Stimulated activated CD4-positive, alpha-beta T cell treated with anti-CD3 and anti-CD28 coated beads, TNF-alpha, amount 100 ng/mL, for 48 hours (primary cell): ENCODE results near the gene TMCC1.
"Not testable (repeated sequence)": the region's sequence is repeated elsewhere in the genome, so short reads cannot be mapped to it uniquely, and the experiment has no call there.

ENCODE experiments used
- DNase-seq, 3 donors: peaks; one replicate each; pipeline ENCODE4 v3.0.0-alpha.2; 2020; ENCODE audit warnings: low read depth in 3 of 3

Gene TMCC1

DNA sequence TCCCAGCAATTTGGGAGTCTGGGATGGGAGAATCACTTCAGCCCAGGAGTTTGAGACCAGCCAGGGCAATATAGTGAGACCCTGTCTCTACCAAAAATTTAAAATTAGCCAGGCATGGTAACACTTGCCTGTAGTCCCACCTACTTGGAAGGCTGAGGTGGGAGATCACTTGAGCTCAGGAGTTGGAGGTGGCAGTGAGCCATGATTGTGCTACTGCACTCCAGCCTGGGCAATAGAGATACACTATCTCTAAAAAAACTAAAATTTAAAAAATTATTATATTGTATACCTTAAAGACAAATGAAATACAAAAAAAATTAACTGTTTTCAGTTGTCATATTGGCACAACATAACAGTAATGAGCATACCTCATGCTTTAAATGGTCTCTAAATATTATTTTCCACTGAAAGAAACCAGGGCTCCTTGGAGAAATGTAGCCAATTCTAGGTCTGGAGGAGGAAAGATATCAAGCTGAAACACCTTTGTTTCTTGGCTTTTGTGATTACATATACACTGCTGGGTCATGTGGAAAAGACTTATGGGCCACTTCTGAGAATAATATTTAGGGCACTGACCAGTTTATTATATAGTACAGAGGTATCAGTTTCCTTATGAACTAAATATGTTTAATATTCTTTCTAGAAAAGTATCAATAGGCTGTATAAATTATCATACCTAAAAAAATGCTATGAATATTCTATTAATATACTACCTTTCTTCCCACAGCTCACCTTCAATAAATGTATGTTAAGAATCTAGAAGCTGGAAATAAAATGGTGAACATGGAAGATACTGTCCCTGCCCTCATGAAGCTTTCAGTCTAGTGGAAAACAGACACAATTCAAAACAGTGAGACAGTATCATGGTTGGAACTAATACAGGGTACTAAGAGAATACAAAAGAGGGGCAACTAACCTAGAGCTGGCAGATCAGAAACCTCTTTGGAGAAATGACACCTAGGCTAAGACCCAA is 119.5 kb downstream of the TMCC1 start:
- DNase-seq: no peak

DNA sequence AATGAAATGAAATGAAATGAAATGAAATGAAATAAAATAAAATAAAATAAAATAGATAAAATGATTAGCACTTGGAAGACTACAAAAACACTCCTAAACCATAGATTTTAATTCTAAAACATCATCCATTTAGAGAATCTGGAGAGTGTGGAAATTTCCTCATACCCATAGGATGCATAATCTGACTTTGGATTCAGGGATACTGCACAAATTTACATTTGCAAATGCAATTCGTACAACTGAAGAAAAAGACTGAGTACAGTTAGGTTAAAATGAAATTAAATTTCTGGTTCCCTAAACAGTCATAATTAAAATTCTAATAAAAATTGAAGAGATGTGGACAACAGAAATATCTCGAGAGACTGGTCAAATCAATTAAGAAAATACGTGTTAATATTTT is 122.9 kb downstream of the TMCC1 start:
- no peak for DNase-seq

GRCh38 chr3:129769616-129770015 is 123.9 kb downstream of the TMCC1 start:
- no peak for DNase-seq

GRCh38 chr3:129768728-129769127 is 124.8 kb downstream of the TMCC1 start:
- no peak for DNase-seq

DNA sequence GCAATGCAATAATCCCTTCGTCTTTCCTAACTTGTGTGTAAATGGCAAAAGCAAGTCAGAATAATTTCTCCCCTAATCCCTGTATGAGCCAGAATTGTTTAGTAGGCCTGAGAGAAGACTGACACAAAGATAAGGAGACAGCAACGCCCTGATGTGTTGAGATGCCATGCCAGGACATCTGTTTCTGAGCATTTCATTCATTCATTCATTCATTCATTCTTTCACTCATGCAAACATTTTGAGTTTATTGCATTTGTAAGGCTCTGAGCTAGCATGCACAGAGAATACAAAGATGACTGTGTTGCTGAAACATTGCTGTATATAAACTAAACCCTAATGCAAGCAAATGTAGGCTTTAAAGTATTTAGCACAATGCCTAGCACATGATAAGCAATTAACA is 127.4 kb downstream of the TMCC1 start:
- no peak for DNase-seq

DNA sequence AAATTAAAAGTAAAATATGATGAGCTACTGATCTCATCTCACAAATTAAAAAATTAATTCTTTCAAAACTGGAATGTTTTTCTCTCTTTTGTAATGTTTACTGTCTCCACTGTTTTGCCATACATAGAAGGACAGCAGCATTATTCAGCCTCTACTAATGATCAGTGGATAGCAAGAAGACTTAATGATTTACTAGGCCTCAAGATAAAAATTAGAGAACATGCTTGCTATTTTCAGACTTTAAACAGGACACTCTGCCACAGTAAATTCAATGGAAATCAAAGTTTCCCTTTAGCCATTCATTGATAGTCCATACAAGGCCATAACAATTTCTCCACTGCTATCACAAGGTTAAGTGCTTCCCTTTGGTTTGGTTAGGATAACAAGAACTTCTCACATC is 129.4 kb downstream of the TMCC1 start:
- no peak for DNase-seq

DNA sequence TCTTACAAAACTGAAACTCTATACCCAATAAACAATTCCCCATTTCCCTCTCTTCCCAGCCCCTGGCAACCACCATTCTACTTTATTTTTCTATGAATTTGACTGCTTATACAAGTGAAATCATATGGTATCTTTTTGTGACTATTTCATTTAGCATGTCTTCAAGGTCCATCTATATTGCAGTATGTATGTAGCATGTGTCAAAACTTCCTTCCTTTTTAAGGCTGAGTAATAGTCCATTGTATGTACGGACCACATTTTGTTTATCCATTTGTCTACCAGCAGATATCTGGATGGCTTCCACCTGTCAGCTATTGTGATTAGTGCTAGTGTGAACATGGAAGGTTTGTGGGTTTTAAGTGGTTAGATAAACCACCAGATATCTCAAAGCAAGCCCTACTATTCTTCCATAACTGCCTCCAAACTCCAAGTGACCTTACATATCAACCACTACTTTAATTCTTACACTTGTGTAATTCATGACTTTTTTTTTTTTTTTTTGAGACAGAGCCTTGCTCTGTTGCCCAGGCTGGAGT is 134.7 kb downstream of the TMCC1 start:
- DNase-seq: no peak

DNA sequence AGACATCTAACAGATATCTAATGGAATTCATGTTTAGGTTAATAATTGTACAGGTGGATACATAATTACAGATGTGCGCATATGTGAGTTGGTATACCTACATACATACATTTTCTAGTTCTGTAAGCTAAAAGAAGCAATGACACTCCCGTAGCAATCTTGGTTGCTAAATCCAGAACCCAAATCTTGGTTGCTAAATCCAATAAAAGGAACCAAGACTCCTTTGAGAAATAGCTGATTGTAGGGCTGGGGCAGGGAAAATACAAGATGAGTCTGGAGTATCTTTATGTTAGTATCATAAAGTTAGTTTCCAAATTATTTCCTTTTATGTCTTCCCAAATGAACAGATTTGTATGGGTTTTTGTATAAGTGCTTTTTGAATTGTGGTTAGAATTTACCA is 135.2 kb downstream of the TMCC1 start:
- DNase-seq: no peak

- no peak for DNase-seq
Measured at GRCh38 chr3:129756871-129757270, 136.6 kb downstream of the TMCC1 start.

GRCh38 chr3:129751105-129751504 is 142.4 kb downstream of the TMCC1 start:
- DNase-seq: not testable (repeated sequence)

GRCh38 chr3:129749692-129750091 is 143.8 kb downstream of the TMCC1 start:
- no peak for DNase-seq

DNA sequence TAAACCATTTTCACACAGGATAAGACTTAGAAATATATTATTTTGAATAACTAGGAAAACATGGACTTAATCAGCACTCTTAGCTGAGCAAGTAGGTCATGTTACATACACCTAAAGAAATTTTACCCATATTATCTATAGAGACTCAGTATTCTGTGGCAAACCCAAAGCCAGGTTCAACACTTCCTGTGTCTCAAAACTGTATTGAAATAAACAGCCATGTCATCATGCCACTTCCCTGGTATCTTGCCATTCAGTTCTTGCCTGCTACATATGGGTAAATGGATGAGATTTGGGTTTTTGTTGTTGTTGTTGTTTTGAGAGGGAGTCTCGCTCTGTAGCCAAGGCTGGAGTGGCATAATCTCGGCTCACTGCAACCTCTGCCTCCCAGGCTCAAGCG is 145.5 kb downstream of the TMCC1 start:
- no peak for DNase-seq

- no peak for DNase-seq
Measured at GRCh38 chr3:129747136-129747535, 146.4 kb downstream of the TMCC1 start.

- no peak for DNase-seq
Measured at GRCh38 chr3:129746629-129747028, 146.9 kb downstream of the TMCC1 start.

DNA sequence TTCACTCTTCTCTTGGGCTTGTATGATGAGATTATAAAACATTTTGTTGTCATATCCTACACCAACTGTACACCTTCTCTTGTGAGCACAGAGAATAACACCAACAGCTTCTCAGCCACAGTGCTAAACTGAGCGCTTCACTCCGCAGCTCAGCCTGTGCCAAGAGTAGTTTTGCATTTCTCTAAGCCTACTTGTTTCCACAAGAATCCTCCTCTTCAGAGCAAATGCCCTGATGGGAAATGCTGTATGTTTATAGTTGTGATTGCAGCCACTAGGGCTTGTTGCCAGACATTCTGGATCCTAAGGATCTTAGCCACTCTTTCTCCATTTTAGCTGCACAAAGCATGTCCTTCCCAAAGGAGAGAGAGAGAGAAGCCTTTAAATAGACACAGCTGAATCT is 148.3 kb downstream of the TMCC1 start:
- DNase-seq: no peak

DNA sequence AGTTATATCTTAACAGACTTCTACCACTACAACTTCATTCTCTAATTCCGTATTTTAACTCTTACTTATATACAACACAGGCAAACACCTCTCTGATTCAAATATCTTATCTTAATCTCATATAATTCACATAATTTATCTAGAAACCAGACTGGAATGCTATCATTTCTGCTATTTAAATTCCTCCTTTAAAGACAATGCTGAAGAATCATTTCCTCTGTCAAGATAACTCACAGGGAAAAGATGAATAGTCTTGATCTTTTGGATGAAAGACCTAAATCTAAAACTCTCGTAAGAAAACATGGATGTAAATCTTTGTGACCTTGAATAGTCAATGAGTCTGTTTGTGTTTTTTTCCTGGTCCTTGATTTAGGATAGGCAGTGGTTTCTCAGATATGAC is 151.7 kb downstream of the TMCC1 start:
- DNase-seq: no peak

- no peak for DNase-seq
Measured at GRCh38 chr3:129740090-129740489, 153.4 kb downstream of the TMCC1 start.

GRCh38 chr3:129739634-129740033 is 153.9 kb downstream of the TMCC1 start:
- DNase-seq: no peak

DNA sequence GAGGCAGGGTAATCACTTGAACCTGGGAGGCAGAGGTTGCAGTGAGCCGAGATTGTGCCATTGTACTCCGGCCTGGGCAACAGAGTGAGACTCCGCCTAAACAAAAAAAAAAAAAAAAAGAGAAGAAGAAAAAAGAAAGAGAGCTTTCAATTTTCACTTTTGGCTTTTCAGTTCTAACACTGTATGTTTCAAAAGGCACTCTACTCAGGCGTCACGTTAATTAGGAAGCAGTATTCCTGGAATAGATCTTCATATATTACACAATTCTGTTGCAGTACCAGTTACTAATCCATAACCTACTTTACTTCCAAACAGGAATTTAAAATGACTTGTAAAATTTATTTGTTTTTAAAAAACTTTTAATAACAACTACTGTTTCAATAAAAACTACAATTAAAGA is 155.3 kb downstream of the TMCC1 start:
- no peak for DNase-seq

GRCh38 chr3:129736070-129736469 is 157.4 kb downstream of the TMCC1 start:
- DNase-seq: no peak

- no peak for DNase-seq
Measured at GRCh38 chr3:129735638-129736037, 157.9 kb downstream of the TMCC1 start.

- no peak for DNase-seq
Measured at GRCh38 chr3:129734449-129734848, 159.1 kb downstream of the TMCC1 start.

DNA sequence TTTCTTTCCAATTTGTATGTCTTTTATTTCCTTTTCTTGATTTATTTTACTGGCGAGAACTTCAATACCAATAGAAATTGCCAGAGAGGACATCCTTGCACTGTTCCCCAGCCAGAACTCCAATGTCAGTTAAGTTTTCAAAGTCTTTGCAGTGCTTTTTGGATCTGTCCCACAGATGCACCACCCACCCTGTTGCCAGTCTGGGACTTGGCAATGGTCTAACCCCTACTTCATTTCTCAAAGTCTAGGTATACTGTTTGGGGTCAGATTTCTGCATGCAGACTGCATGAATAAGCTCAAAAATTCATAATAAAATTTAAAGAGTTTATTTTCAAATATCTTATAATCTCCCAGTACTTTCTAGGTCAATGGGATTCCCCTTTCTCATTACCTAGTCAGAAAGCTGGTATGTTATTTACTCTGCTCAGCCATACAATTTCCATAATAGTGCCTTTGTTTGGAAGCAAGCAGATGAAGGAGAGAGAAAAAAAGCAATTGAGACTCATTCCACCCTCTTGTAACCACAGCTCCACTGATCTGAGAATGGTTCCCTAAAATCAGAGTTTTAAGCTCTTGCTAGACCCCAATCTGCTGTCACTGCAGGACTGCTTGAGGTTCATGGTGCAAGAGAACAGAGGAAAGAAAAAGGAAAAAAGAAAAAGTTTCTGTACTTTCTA is 161.2 kb downstream of the TMCC1 start:
- DNase-seq: no peak
